GM19351 (cell line): ENCODE data around the gene GLIS1.

Experiments
- ATAC-seq: cut with Tn5 transposase; IDR thresholded peaks from one replicate; pipeline ENCODE4 v1.9.1; 2021; ENCODE audit warnings: mild to moderate bottlenecking, moderate library complexity; ENCODE audit not compliant: unreplicated experiment

Gene GLIS1

DNA sequence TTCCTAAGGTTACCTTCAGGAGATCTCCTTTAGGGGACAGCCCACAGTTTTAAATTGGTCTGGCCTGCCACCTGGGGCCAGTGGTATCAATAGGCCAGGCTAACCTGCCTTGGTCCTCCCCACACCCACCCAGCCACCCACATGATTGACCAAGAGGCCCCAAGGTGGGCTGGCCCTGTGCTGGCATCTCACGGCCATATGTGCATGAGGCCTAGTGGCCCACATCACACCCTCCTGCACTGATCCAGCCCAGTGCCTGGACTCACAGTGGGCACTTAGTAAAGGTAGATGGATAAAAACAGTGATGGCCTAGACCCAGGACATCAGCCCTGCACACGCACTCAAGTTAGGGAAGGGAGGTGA lies 197.7 kb downstream of the GLIS1 start:
- no peak for ATAC-seq

DNA sequence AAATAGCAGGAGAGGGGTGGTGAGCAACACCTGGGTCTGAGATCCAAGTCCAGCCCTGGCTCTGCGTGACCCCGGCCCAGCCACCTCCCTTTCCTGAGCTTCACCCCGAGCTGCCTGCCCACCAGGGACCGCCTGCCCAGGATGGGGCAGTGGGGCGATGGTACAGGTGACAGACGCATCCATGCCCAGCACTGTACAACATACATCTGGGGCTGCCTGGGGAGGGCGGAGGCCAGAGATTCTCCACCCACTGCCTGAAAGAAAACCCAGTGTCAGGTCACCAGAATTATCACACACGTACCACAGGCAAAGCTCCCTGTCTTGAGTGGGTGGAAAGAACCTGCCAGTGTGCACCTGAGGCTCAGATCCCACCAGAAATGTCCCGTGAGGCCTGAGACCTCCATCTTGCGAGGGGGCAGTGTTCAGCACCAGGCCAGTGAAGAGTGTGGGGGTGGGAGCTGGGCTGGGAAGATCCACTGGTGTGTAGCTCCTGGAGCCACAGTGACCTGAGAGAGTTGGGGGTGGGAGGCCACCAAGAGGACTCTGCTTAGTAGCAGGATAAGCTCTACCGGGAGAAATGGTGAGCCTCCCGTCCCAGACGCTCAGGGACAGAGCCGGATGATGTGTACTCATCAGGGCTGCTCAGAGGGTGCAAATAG lies 198.2 kb downstream of the GLIS1 start:
- no peak for ATAC-seq

DNA sequence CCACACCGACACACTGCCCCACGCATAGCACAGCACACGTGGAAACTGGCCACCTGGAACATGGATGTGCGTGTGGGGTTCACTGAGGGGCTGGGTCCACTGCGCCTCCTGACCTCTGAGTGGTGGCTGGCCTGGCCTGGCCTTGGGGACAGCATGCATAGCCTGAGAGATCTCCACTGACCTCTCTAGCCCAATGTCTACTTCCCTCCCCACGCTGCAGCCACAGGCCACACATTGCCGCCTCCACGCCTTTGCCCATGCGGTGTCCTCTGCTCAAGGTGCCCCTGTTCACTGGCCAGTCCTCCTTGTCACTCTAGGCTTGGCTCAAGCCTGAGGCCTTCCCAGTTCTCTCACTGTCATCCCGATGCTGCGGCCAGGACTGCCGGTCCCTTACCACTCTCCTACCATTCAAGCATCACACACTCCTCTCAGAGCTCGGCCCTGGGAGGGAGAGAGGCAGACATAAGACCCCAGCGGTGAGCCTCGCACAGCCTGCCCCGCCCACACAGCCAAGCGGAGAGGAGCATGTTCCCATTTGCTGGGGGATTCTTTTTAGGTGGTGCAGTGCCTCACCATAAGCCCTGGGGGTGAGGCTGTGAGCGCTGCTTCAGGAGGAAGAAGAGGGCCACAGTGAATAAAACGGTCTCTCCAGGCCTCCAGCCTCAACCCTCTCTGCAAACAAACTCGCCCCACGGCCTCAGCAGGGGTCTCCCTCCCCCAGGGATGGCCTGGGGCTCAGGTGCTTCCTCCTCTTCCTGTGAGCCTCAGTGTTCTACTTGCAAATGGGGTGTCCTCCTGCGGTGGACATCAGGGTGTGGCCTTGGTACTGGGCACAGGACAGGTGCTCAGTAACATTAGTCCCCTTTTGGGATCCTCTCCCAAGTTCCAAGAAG lies 199.0 kb downstream of the GLIS1 start:
- ATAC-seq: no peak

DNA sequence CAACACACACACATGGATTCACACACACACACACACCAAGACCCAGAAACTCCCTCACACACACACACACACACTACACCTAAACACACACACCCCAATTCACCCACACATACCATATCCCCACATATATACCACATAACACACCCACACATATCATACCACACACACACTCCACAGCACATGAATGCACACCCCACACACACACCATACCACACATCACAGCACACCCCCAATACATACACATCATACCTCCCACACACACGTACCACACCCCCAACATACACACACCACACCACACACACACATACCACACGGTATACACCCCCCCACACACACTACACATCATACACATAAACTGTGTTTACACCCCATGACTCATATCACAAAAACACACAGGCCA lies 199.7 kb downstream of the GLIS1 start:
- no peak for ATAC-seq

DNA sequence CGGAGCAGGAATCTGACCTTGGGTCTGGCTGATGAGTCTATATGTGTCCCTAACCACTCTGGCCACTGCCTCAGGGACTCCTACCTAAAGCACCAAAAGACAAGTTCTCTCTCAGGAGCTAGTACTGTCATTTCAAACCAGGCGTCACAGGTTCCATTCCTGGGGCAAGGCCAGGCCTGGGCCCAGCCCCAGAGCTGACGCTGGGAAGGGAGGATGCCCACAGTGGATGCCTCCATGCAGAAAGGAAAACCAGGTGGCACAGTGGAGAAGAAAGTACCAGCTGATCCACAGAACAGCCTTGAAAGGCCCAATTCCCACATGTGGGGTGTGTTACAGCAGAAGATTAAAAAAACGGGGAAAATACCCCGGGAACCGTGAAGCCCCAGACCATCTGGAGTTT lies 202.4 kb downstream of the GLIS1 start:
- no peak for ATAC-seq

DNA sequence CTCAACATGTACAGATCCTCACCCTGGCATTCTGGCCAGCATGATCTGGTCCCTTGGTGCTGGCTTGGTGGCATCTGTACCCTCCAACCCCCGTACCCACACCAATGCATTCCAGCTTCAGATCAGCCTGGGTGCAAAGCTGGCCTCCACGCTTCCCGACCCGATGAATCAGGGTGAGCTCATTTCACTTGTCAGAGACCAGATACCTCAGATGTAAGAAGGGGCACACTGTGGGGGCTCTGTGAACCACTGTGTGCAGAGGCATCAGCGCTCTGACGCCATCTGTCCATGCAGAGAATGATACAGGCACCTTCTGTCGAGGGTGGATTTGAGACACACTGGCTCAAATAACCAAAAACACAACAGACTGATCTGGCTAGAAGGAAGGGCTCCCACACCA lies 203.1 kb downstream of the GLIS1 start:
- no peak for ATAC-seq

DNA sequence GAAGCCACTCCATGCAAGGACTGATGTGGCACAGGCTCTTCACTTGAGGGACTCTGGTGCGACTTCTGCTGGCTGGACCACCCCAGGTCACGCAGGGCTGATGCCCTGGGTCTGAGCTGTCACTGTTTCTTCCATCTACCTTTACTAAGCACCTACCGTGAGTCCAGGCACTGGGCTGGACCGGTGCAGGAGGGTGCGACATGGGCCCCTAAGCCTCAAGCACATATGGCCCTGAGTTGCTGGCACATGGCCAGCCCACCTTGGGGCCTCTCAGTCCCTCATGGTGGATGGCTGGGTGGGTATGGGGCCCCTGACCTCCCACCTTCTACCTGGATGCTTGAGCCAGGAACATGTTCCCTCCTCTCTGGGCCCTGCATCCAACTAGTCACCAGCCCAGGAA lies 203.7 kb downstream of the GLIS1 start:
- no peak for ATAC-seq

DNA sequence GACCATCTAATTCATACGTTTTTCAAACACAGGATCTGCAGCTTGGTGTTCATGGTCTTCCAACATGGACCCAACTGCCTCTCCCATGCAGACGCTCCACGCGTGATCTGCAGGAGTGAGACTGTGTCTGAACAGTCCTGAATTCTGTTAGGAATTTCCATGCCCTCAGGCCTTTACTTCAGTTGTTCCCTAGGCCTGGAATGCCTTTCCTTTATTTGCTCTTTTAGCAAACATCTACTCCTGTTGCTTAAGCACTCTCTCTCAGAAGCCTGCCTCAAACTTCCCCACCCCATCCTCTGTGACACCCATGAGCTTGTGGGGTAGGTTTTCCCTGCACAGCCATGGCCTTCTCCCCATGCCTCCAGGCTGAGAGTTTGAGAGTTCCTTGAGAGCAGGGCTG lies 206.1 kb downstream of the GLIS1 start:
- ATAC-seq: no peak

DNA sequence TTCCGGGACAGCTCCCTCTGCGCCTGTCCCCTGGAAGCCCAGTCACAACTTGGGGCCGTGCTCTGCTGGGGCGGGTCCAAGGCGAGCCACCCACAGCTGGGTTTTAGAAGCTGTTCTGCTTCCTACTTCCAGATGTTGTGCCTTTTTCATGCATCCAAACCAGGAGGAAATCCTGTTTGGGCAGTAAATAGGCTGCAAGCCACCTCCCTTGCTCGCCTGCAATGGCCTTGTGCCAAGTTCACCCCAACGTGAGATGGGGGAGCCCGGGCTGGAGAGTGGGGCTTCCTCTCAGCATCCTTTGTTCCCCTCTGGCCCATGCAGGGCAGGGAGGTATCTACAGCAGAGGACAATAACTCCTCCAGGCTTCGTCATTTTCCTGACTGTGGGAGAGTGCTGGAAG lies 206.6 kb downstream of the GLIS1 start:
- no peak for ATAC-seq

DNA sequence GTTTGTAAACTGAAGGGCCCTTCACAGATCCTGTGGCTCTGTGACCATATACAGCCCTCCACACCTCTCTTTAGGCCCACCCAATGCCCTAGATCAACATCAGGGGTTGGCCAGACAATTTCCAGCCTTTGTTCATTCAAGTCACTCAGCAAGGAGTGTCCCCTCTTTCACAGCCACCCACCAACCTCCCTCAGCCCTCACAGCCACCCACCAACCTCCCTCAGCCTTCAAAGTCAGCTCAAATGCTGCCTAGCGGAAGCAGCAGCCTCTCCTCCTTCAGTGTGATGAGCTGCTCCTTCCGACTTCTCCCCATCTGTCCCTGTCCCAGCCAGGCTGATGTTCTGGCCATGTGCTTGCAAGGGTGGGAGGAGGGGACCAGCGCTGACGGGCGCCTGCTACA lies 208.4 kb downstream of the GLIS1 start:
- ATAC-seq: no peak

DNA sequence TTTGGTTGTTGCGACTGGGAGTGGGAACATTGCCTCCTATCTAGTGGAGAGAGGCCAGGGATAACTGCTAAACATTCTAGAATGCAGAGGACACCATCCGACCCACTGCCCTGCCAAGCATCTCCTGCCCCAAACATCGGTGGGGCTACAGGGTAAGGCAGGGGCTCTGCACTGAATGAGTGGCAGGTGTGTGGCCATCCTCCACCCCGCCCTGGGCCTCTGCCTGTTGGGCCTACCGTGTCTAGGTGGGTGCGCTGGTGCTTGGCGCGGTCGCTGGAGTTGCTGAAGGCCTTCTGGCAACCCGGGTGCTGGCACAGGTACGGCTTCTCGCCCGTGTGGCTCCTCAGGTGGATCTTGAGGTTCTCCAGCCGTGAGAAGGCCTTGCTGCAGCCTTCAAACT lies 209.4 kb downstream of the GLIS1 start:
- ATAC-seq: no peak

DNA sequence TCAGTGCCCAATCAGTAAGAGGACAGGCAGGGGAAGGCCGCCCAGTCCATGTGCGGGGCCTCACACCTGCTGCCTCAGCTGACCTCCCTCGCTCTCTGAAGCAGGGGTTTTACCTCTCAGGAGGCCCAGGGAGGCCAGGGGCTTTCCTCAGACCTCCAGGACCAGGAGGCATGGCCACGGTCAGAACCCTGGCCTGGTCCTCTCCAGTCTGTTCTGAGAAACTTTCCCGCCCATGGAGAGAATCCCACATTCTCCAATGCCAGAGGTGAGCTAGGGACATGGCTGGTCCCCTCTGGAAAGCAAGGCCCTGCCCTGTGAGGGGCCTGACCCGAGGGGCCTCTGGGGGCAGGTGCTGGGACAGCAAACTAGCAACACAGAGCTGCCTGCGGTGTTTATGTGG lies 211.6 kb downstream of the GLIS1 start:
- ATAC-seq: no peak

DNA sequence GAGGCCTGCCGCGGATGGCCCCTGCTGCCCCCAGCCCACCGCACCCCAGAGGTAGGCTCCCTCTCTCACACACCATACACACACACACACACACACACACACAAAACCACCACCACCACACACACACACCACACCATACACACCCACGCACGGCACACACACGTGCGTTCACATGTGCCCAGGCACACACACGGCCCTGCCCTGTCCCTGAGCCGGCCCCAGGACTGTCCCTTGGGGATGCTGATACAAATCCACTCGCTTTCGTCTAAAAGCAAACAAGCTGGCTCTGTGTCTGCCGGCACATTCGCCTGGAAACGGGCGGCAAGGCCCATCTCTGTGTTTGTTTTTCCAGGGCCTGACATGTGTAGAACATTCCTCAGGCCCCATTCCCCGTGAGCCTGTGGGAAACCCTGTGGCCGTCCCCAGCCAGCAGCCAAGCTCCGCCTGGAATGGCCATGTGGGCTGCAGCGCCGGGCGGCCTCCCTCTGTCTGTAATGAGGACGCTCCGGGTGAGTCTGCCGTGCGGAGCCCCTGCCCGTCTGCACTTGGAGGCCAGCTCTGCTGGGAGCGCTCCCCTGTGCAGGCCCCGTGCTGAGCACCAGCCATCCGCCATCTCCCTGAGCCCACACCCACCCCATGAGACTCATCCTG lies 212.4 kb downstream of the GLIS1 start:
- ATAC-seq: no peak

DNA sequence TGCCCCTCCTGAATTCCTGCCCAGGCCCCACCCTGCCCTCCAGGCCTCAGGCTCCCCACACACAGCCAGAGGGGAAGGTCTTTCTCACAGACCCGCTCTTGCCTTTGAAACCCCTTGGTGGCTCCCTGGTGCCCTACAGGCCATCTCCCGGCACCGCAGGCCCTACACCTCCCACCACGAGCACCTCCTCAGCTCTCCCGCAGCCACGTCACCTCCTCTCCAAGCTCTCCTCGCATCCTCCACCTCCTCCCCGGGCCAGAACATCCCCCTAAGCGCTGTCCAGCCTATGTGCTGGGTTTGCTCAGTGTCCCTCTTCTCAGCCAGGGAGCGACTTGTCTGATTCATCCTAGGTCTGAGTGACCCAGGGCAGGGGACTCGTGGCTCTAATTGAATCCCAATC lies 213.4 kb downstream of the GLIS1 start:
- ATAC-seq: no peak

DNA sequence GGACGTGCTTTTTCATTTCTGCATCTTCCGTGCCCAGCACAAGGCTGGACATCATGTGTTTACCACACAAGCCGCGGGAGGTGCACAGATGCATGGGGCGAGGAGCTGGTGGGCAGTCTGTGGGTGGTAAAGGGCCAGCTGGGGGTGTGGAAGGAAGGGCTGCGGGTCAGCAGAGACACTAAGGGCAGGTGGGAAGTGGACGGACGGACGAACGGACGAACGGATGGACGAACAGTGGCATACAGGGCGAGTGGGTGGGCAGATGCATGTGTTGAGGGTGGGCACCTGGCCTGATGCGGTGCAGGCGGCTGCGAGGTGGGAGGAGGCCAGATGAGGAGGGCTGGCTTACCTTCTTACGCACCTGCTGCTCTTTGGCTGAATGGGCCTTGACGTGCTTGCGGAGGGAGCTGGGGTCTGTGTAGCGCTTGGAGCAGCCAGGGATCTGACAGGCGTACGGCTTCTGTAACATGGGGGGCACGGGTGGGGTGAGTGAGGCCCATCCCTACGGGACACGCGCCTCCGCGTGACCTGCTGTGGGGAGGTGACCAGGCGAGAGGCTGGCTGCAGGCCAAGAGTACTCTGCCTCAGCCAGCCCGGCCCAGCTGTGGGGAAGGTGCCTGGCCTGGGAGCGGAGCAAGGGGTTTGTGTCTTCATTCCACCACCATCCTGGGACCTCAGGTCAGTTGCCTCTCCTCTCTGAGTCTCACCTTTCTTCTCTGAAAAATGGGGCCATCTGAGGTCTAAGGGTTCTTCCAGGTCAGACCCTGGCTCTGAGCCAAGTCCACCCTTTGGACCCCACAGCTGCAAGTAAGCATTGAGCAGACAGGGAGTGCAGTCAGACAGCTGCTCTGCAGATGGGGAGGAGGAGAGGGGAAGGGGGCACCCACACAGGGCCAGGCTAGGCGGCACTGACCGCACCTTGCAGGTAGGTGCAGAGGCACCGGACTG lies 214.3 kb downstream of the GLIS1 start:
- ATAC-seq: no peak

DNA sequence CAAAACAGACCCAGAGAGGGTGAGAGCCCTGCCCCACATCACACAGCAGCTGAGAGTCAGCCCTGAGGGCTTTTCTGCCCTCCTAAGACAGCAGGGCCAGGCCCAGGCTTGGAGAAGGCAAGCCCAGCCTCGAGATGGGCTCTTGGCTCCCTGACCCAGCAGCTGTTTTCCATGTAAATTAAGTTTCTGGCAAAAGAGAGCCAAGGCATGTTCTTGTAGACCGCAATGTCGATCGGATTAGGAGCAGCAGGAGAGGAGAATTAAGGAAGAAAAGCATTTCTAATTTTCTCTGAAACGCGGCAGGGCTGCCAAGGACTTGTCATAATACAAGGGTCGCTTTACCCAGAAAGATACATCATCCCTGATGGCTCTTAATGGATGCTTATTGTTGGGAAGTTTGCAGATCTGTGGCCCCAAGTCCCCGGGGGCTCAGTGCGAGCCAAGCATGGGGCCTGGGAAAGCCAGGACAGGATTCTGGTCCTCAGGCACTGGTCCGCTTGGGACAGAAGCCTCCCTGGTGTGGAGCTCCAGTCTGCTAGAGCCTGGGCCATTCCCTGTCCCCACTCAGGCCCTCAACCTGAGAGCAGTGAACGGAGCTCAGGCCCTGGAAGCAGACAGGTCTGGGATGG lies 216.9 kb downstream of the GLIS1 start:
- no peak for ATAC-seq

DNA sequence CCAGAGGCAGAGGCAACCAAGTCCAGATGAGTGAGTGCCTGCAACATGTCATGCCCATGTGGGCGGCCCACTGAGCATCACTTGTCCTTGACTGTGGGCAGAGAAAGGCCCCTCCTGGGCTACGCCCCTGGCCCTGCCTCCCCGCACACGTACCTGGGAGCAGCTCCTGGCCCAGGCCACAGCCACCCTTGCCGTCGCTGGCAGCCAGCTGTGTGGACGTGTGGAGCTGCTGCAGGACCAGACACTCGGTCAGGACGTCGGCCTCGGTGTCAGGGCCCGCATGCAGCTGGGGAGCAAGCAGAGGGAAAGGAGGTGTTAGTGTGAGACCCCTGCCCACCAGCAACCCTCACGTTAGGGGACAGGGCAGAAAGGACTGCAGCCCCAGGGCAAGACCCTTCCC lies 218.5 kb downstream of the GLIS1 start:
- ATAC-seq: no peak

DNA sequence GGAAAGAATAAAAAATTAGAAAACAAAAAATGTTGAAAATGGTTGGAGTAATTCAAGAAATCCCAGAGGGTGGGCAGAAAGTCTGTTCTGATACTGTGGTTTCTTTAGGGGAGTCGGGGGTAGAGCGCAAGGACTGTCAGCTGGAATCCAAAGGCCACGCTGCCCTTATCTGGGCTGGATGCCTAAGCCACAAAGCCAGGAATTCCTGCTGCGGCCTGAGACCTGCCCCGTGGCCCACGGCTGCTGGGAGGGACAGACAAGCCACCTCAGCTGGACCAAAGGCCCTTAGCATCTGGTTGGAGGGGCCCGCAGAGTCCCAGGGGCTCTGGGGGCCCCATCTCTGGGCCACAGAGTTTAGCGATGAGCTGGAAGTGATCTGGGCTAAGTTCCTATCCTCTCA lies 219.5 kb downstream of the GLIS1 start:
- ATAC-seq: no peak

DNA sequence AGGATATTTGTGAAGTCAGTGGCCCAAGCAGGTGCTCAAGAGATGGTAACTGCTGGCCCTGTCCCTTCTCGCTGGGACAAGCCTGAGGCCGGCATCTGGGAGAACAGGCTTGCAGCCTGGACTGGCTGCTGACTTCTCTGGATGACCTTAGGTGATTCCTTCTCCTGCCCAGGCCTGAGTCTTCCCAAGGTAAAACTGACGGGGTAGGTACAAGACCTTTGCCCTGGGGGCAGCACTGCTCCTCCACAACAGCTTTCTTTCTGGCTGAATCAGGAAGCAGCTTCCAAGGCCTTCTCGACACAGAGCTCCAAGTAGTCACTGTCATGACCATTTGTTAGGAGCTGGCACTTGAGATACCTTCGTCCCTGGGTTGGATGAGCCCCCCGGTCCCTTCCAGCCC lies 220.2 kb downstream of the GLIS1 start:
- ATAC-seq: no peak

DNA sequence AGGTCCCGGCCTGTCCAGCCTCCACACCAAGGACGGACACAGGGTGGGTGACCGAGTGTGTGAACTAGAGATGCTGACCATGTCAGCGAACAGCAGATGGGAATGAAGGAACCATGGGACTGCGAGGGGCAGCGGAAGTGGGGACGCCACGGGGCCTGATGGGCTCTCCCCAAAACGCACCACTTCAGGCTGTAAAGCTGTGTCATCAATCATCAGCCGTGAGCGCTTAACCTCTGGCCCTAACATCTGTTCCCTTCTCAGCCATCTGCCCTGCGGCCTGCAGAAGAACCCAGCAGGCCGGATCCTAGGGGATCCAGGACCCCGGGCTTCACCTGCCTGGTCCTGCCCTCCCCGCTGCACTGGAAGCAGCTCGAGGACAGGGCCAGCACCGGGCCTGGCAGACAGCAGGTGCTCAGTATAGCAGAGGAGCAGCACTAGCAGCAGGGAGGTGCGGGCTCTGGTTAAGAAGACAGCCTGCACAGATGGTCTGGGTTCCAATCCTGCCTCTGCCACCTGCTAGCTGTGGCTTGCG lies 221.1 kb downstream of the GLIS1 start:
- ATAC-seq: no peak
